H9 (cell line): ENCODE results near the gene MFRP. TPM values are rescaled to one million over a fixed set of nuclear protein-coding genes. Genes with fewer than 3 reads are reported as not detected.

Experiments
- DNase-seq: peaks from one replicate; pipeline ENCODE4 v3.0.0-alpha.2; 2017
- H2AFZ ChIP-seq: one replicate; pipeline ENCODE4 v1.6.1; 2013; ENCODE audit warnings: mild to moderate bottlenecking, low read length, control low read depth, moderate library complexity
- H2AK5ac ChIP-seq: 2 replicates; pipeline ENCODE4 v1.6.1; 2013; ENCODE audit warnings: low read length, control low read depth, mixed read lengths; ENCODE audit not compliant: insufficient read length
- H2BK120ac ChIP-seq: one replicate; pipeline ENCODE4 v1.6.1; 2013; ENCODE audit warnings: low read depth, mild to moderate bottlenecking, low read length, control low read depth, inconsistent platforms; ENCODE audit not compliant: poor library complexity, severe bottlenecking
- H2BK12ac ChIP-seq: 2 replicates; pipeline ENCODE4 v1.6.1; 2013; ENCODE audit warnings: low read length, control low read depth, mixed read lengths, low read depth; ENCODE audit not compliant: insufficient read length
- H2BK15ac ChIP-seq: 2 replicates; pipeline ENCODE4 v1.6.1; 2013; ENCODE audit warnings: low read depth, low read length, control low read depth
- H2BK20ac ChIP-seq: one replicate; pipeline ENCODE4 v1.6.1; 2013; ENCODE audit warnings: low read depth, mild to moderate bottlenecking, low read length, control low read depth, inconsistent platforms; ENCODE audit not compliant: poor library complexity, severe bottlenecking
- H2BK5ac ChIP-seq: 2 replicates; pipeline ENCODE4 v1.6.1; 2013; ENCODE audit warnings: low read length, control low read depth, mixed read lengths; ENCODE audit not compliant: insufficient read length
- H3K14ac ChIP-seq: 2 replicates; pipeline ENCODE4 v1.6.1; 2013; ENCODE audit warnings: low read length, control low read depth; ENCODE audit not compliant: insufficient read depth
- H3K18ac ChIP-seq: 2 replicates; pipeline ENCODE4 v1.6.1; 2013; ENCODE audit warnings: low read depth, mild to moderate bottlenecking, mixed read lengths, low read length, control low read depth; ENCODE audit not compliant: insufficient read length
- H3K23ac ChIP-seq: 2 replicates; pipeline ENCODE4 v1.6.1; 2013; ENCODE audit warnings: low read length, control low read depth, mixed read lengths, low read depth; ENCODE audit not compliant: insufficient read length
- H3K23me2 ChIP-seq: 2 replicates; pipeline ENCODE4 v1.6.1; 2013; ENCODE audit warnings: low read depth, mild to moderate bottlenecking, mixed read lengths, low read length, control low read depth; ENCODE audit not compliant: insufficient read length, poor library complexity, severe bottlenecking
- H3K27ac ChIP-seq: 2 replicates; pipeline ENCODE4 v1.5.1; 2013; ENCODE audit warnings: low read length, control low read depth, mixed read lengths, low read depth; ENCODE audit not compliant: insufficient read length
- H3K27me3 ChIP-seq: 2 replicates; pipeline ENCODE4 v1.6.1; 2013; ENCODE audit warnings: low read length, control low read depth, inconsistent platforms; ENCODE audit not compliant: insufficient read depth
- H3K4ac ChIP-seq: 2 replicates; pipeline ENCODE4 v1.6.1; 2013; ENCODE audit warnings: low read depth, mild to moderate bottlenecking, control low read depth, inconsistent platforms, low read length, moderate library complexity
- H3K4me1 ChIP-seq: 2 replicates; pipeline ENCODE4 v1.6.1; 2013; ENCODE audit warnings: low read length, control low read depth, inconsistent platforms; ENCODE audit not compliant: insufficient read depth
- H3K4me2 ChIP-seq: 2 replicates; pipeline ENCODE4 v1.6.1; 2013; ENCODE audit warnings: low read length, control low read depth, mixed read lengths; ENCODE audit not compliant: insufficient read length, insufficient read depth
- H3K56ac ChIP-seq: 2 replicates; pipeline ENCODE4 v1.6.1; 2013; ENCODE audit warnings: low read depth, mild to moderate bottlenecking, mixed read lengths, low read length, control low read depth; ENCODE audit not compliant: insufficient read length
- H3K79me1 ChIP-seq: 2 replicates; pipeline ENCODE4 v1.6.1; 2013; ENCODE audit warnings: low read depth, mild to moderate bottlenecking, moderate library complexity, low read length, control low read depth, inconsistent platforms; ENCODE audit not compliant: insufficient read depth, poor library complexity, severe bottlenecking
- H3K79me2 ChIP-seq: 2 replicates; pipeline ENCODE4 v1.6.1; 2013; ENCODE audit warnings: low read length, control low read depth, inconsistent platforms; ENCODE audit not compliant: insufficient read depth
- H3K9ac ChIP-seq: 2 replicates; pipeline ENCODE4 v1.6.1; 2013; ENCODE audit warnings: low read length, control low read depth, mixed read lengths; ENCODE audit not compliant: insufficient read length; ENCODE audit errors: extremely low read depth
- H3K9me3 ChIP-seq: one replicate; pipeline ENCODE4 v1.6.1; 2013; ENCODE audit warnings: low read depth, low read length, inconsistent platforms; ENCODE audit not compliant: control insufficient read depth
- H3T11ph ChIP-seq: one replicate; pipeline ENCODE4 v1.6.1; 2013; ENCODE audit warnings: mild to moderate bottlenecking, low read length, control low read depth, inconsistent platforms
- H4K20me1 ChIP-seq: one replicate; pipeline ENCODE4 v1.6.1; 2013; ENCODE audit not compliant: control insufficient read depth, insufficient read length, insufficient read depth
- H4K5ac ChIP-seq: 2 replicates; pipeline ENCODE4 v1.6.1; 2013; ENCODE audit warnings: low read depth, mild to moderate bottlenecking, mixed read lengths, low read length, control low read depth; ENCODE audit not compliant: insufficient read length
- H4K8ac ChIP-seq: replicated peaks from 2 replicates; pipeline ENCODE4 v1.6.1; 2013; ENCODE audit warnings: low read length, control low read depth, mixed read lengths, low read depth; ENCODE audit not compliant: insufficient read length
- H4K91ac ChIP-seq: 2 replicates; pipeline ENCODE4 v1.6.1; 2013; ENCODE audit warnings: low read depth, mild to moderate bottlenecking, moderate library complexity, mixed read lengths, low read length, control low read depth; ENCODE audit not compliant: insufficient read length
- H3K27ac Mint-ChIP-seq, 3 experiments: 2 replicates in 2 of 3; 3 replicates in 1 of 3; pipeline ENCODE4 v1.8.0; 2020 to 2021; ENCODE audit warnings: mixed read lengths in 3 of 3, mild to moderate bottlenecking in 1 of 3, moderate library complexity in 1 of 3
- H3K27me3 Mint-ChIP-seq: 2 replicates; pipeline ENCODE4 v1.8.0; 2021; ENCODE audit warnings: low read depth, mild to moderate bottlenecking, moderate library complexity, mixed read lengths
- H3K36me3 Mint-ChIP-seq, 3 experiments: 2 replicates in 2 of 3; 3 replicates in 1 of 3; pipeline ENCODE4 v1.8.0; 2020 to 2021; ENCODE audit warnings: low read depth in 3 of 3, mixed read lengths in 3 of 3; ENCODE audit not compliant: insufficient read depth in 1 of 3
- H3K4me1 Mint-ChIP-seq, 2 experiments: 2 replicates each; pipeline ENCODE4 v1.8.0; 2020; ENCODE audit warnings: mixed read lengths in 2 of 2
- H3K4me3 Mint-ChIP-seq, 2 experiments: 2 replicates in 1 of 2; 3 replicates in 1 of 2; pipeline ENCODE4 v1.8.0; 2020 to 2021; ENCODE audit warnings: mild to moderate bottlenecking in 2 of 2, mixed read lengths in 2 of 2, moderate library complexity in 1 of 2
- H3K9me3 Mint-ChIP-seq, 2 experiments: 2 replicates in 1 of 2; 3 replicates in 1 of 2; pipeline ENCODE4 v1.8.0; 2020; ENCODE audit warnings: mild to moderate bottlenecking in 2 of 2, mixed read lengths in 2 of 2, moderate library complexity in 1 of 2
- CTCF ChIP-seq: fragments of 200-600 bp; sonication (generic); conservative IDR thresholded peaks from 3 replicates; pipeline ENCODE4 v1.8.0; 2021; ENCODE audit warnings: antibody characterized with exemption, mild to moderate bottlenecking
- WGBS: extraction: QIAGEN DNeasy Blood & Tissue Kit; methylation state at CpG from one replicate; pipeline ENCODE4 v1.1.7; 2013; ENCODE audit warnings: missing lambda C conversion rate, low lambda C conversion rate, mixed read lengths; ENCODE audit not compliant: insufficient read length; ENCODE audit errors: extremely low coverage; 5-methylcytosine and 5-hydroxymethylcytosine counted together
- total RNA-seq: library from RNA; stranded (reverse); gene quantifications from 2 replicates; pipeline ENCODE4 v1.2.1, GENCODE V29; 2021

MFRP gene
- total RNA-seq, 1 experiment from 2014 or later: not detected

- Histone ChIP-seq H3K14ac (no peak overlapping the region), H3K79me2 (no peaks in the 10 kb centered on the region), H2BK120ac (no peak overlapping the region), H2BK20ac (no peak overlapping the region), H3K23me2 (peaks cover 34% of the 10 kb centered on the region), H3K23ac (no peak overlapping the region), H3K27ac (no peak overlapping the region), H4K8ac (no peak overlapping the region), H3K9me3 (no peaks in the 10 kb centered on the region), H3K18ac (no peak overlapping the region), H3K27me3 (peaks cover 9% of the 10 kb centered on the region; the same call in 1 of the 2 replicates), H3K4me2 (no peak overlapping the region), H2BK5ac (no peak overlapping the region), H2AK5ac (no peak overlapping the region), H3K4me1 (peaks cover 15% of the 10 kb centered on the region; the same call in 1 of the 2 replicates), H4K20me1 (no peaks in the 10 kb centered on the region), H2AFZ (no peak overlapping the region), H2BK12ac (no peak overlapping the region), H3K4ac (no peak overlapping the region), H3K79me1 (no peaks in the 10 kb centered on the region), H3K9ac (no peak overlapping the region), H3T11ph (no peak overlapping the region), H4K91ac (no peak overlapping the region), H2BK15ac (no peak overlapping the region), H4K5ac (no peak overlapping the region), H3K56ac (no peak overlapping the region)
- no peak for DNase-seq
- H3K4me3 Mint-ChIP-seq: peak overlapping the region; percentile 23 to 53; a peak in 3 of 5 replicates
- TF ChIP-seq CTCF: no peak
- peak overlapping the region; percentile 17 to 93 (median 77); a peak in 5 of 7 replicates for H3K27ac Mint-ChIP-seq
- peaks cover 51 to 56% of the 10 kb centered on the region in 2 experiments for H3K4me1 Mint-ChIP-seq
- peaks cover 36% of the 10 kb centered on the region for H3K27me3 Mint-ChIP-seq
- peaks cover 0 to 4% (median 3%) of the 10 kb centered on the region in 3 experiments; a peak in 2 of 7 replicates for H3K36me3 Mint-ChIP-seq
- H3K9me3 Mint-ChIP-seq: no peaks in the 10 kb centered on the region; a peak in 1 of 5 replicates
- no CpG with 5 or more reads among the region's 8 CpGs for WGBS
Measured at GRCh38 chr11:119319136-119319699, 27.3 kb downstream of the MFRP start.
